WTC11 (cell line): ENCODE measurements around the gene RASA4B. TPM values are rescaled to one million over a fixed set of nuclear protein-coding genes. Genes with fewer than 3 reads are reported as not detected.

Experiments
- ATAC-seq: fragments of 200-7000 bp; cut with Tn5 transposase; 2 replicates; pipeline ENCODE4 v1.10.0; 2021; ENCODE audit warnings: mild to moderate bottlenecking, moderate library complexity
- CTCF ChIA-PET: fragments of 300-600 bp; sonication (Branson Sonifier 250); formaldehyde crosslinking; loops from one replicate; lab custom pipeline; 2021; ENCODE audit warnings: antibody characterized with exemption; lab: Charles Lee
- POLR2A ChIA-PET: fragments of 350-600 bp; sonication (Branson Sonifier 250); formaldehyde crosslinking; loops from one replicate; lab custom pipeline; 2021; ENCODE audit warnings: antibody characterized with exemption; lab: Charles Lee
- DNase-seq: peaks from one replicate; pipeline ENCODE4 v3.0.0; 2021; ENCODE audit warnings: low spot score
- H3K27ac Mint-ChIP-seq: 2 replicates; pipeline ENCODE4 v1.8.0; 2021; ENCODE audit warnings: mixed read lengths
- H3K27me3 Mint-ChIP-seq: 2 replicates; pipeline ENCODE4 v1.8.0; 2021; ENCODE audit warnings: low read depth, mild to moderate bottlenecking, moderate library complexity, mixed read lengths
- H3K36me3 Mint-ChIP-seq: 2 replicates; pipeline ENCODE4 v1.8.0; 2021; ENCODE audit warnings: mixed read lengths
- H3K4me1 Mint-ChIP-seq: 2 replicates; pipeline ENCODE4 v1.8.0; 2022; ENCODE audit warnings: mixed read lengths
- H3K4me3 Mint-ChIP-seq: 2 replicates; pipeline ENCODE4 v1.8.0; 2021; ENCODE audit warnings: mild to moderate bottlenecking, moderate library complexity, mixed read lengths
- H3K9me3 Mint-ChIP-seq: 2 replicates; pipeline ENCODE4 v1.8.0; 2021; ENCODE audit warnings: mixed read lengths
- ATF1 ChIP-seq: sonication (generic); formaldehyde crosslinking; IDR thresholded peaks from 2 replicates; pipeline ENCODE4 v1.8.1; 2023; ENCODE audit warnings: mild to moderate bottlenecking, moderate library complexity, missing genetic modification reagents
- CBFB ChIP-seq: sonication (generic); formaldehyde crosslinking; IDR thresholded peaks from 2 replicates; pipeline ENCODE4 v1.8.1; 2022; ENCODE audit warnings: mild to moderate bottlenecking, low read depth, missing genetic modification reagents
- CREM ChIP-seq: sonication (generic); formaldehyde crosslinking; IDR thresholded peaks from 2 replicates; pipeline ENCODE4 v1.8.1; 2022; ENCODE audit warnings: mild to moderate bottlenecking, missing genetic modification reagents, moderate library complexity
- JAZF1 ChIP-seq: fragments of 250-450 bp; sonication (Bioruptor Pico); IDR thresholded peaks from 2 replicates; pipeline ENCODE4 v1.9.0; 2021; ENCODE audit warnings: moderate library complexity, mild to moderate bottlenecking, inconsistent platforms
- MXD4 ChIP-seq: fragments of 250-450 bp; sonication (Bioruptor Pico); IDR thresholded peaks from 2 replicates; pipeline ENCODE4 v1.8.0; 2021; ENCODE audit warnings: mild to moderate bottlenecking, moderate library complexity, borderline replicate concordance
- NFATC4 ChIP-seq: fragments of 250-450 bp; sonication (Bioruptor Pico); IDR thresholded peaks from 2 replicates; pipeline ENCODE4 v1.9.0; 2021; ENCODE audit warnings: mild to moderate bottlenecking
- OVOL2 ChIP-seq: fragments of 250-450 bp; sonication (Bioruptor Pico); IDR thresholded peaks from 2 replicates; pipeline ENCODE4 v1.9.0; 2021; ENCODE audit warnings: mild to moderate bottlenecking, borderline replicate concordance
- ZNF121 ChIP-seq: sonication (generic); formaldehyde crosslinking; IDR thresholded peaks from 2 replicates; pipeline ENCODE4 v1.8.0; 2023; ENCODE audit warnings: missing genetic modification reagents
- ZNF423 ChIP-seq: fragments of 250-450 bp; sonication (Bioruptor Pico); IDR thresholded peaks from 2 replicates; pipeline ENCODE4 v2.1.2; 2022; ENCODE audit warnings: mild to moderate bottlenecking, moderate library complexity
- total RNA-seq: library from RNA; stranded (reverse); gene quantifications from 3 replicates; pipeline ENCODE4 v1.2.3, GENCODE V29; 2021
- TF ChIP-seq, protein P1 (sequence below): sonication (generic); formaldehyde crosslinking; IDR thresholded peaks from 2 replicates; pipeline ENCODE4 v1.8.0; 2023; ENCODE audit warnings: missing genetic modification reagents, mild to moderate bottlenecking, borderline replicate concordance
- TF ChIP-seq, protein P2 (sequence below): sonication (generic); formaldehyde crosslinking; IDR thresholded peaks from 2 replicates; pipeline ENCODE4 v1.8.1; 2023; ENCODE audit warnings: mild to moderate bottlenecking, missing genetic modification reagents, borderline replicate concordance
- TF ChIP-seq, protein P3 (sequence below): fragments of 250-450 bp; sonication (Bioruptor Pico); IDR thresholded peaks from 2 replicates; pipeline ENCODE4 v1.9.0; 2021; ENCODE audit warnings: moderate library complexity, mild to moderate bottlenecking, inconsistent platforms, borderline replicate concordance
- TF ChIP-seq, protein P4 (sequence below): sonication (generic); formaldehyde crosslinking; IDR thresholded peaks from 2 replicates; pipeline ENCODE4 v1.8.1; 2023; ENCODE audit warnings: mild to moderate bottlenecking, missing genetic modification reagents, moderate library complexity

The RASA4B gene
- total RNA-seq, 1 experiment from 2014 or later: 3.9 TPM

DNA sequence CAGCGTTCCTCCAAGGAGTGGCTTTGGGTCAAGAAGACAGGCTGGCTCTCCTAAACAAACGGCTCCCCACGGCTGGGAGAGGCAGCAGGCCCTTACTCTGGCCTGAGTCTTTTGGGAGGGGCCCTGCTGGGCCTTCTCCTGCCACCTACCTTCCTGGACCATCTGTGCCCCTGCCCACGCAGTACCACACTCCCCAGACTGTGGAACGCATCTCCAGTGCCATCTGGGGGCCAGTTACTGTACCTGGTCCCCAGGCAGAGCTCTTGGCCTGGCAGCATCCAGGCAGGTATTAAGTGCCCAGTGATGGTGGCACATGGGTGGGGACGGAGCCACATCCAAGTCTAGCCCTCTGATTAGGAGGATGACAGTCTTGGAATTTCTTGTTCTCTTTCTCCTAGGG is 67.3 kb downstream of the RASA4B start:
- CTCF ChIA-PET: interaction anchor here (0.9 to 2.6 kb wide), 5 partner anchors 8 to 170 kb away, joined by 3 to 13 read pairs (median 4); partner anchors contain the start of gene PRKRIP1
- peaks cover 9% of the 10 kb centered on the region for H3K4me1 Mint-ChIP-seq
- ATAC-seq: peak; percentile 11; the same call in 1 of the 2 replicates
- TF ChIP-seq, protein P1, sequence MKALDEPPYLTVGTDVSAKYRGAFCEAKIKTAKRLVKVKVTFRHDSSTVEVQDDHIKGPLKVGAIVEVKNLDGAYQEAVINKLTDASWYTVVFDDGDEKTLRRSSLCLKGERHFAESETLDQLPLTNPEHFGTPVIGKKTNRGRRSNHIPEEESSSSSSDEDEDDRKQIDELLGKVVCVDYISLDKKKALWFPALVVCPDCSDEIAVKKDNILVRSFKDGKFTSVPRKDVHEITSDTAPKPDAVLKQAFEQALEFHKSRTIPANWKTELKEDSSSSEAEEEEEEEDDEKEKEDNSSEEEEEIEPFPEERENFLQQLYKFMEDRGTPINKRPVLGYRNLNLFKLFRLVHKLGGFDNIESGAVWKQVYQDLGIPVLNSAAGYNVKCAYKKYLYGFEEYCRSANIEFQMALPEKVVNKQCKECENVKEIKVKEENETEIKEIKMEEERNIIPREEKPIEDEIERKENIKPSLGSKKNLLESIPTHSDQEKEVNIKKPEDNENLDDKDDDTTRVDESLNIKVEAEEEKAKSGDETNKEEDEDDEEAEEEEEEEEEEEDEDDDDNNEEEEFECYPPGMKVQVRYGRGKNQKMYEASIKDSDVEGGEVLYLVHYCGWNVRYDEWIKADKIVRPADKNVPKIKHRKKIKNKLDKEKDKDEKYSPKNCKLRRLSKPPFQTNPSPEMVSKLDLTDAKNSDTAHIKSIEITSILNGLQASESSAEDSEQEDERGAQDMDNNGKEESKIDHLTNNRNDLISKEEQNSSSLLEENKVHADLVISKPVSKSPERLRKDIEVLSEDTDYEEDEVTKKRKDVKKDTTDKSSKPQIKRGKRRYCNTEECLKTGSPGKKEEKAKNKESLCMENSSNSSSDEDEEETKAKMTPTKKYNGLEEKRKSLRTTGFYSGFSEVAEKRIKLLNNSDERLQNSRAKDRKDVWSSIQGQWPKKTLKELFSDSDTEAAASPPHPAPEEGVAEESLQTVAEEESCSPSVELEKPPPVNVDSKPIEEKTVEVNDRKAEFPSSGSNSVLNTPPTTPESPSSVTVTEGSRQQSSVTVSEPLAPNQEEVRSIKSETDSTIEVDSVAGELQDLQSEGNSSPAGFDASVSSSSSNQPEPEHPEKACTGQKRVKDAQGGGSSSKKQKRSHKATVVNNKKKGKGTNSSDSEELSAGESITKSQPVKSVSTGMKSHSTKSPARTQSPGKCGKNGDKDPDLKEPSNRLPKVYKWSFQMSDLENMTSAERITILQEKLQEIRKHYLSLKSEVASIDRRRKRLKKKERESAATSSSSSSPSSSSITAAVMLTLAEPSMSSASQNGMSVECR (CRISPR knock-in tag): no peak
- TF ChIP-seq ATF1 (CRISPR knock-in tag) (no peak), ZNF423 (no peak)
- peak overlapping the region; percentile 68 for H3K27ac Mint-ChIP-seq
- peaks cover under 1% of the 10 kb centered on the region for H3K36me3 Mint-ChIP-seq
- POLR2A ChIA-PET: interaction anchor here (0.5 kb wide), 1 partner anchor 15 kb away, joined by 3 read pairs; no protein-coding TSS in a partner anchor
- H3K9me3 Mint-ChIP-seq: no peaks in the 10 kb centered on the region
- DNase-seq: no peak
- no peak overlapping the region for H3K4me3 Mint-ChIP-seq
- no peaks in the 10 kb centered on the region for H3K27me3 Mint-ChIP-seq

DNA sequence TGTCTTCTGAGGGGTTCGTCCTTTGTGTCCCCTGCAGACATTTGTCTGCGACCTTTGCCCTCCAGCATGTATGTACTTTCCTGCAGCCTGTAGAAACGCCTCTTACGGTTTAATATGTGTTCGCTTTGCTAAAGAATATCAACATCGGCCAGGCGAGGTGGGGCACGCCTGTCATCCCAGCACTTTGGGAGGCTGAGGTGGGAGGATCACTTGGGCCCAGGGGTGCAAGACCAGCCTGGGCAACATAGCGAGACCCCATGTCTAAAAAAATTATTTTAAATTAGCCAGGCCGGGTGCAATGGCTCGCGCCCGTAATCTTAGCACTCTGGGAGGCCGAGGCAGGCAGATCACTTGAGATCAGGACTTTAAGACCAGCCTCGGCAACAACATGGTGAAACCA is 68.4 kb downstream of the RASA4B start:
- POLR2A ChIA-PET: no interaction called here
- no peak for ATAC-seq
- H3K27ac Mint-ChIP-seq: no peak overlapping the region
- H3K4me3 Mint-ChIP-seq: no peak overlapping the region
- H3K9me3 Mint-ChIP-seq: no peaks in the 10 kb centered on the region
- TF ChIP-seq ZNF121 (CRISPR knock-in tag) (peak; percentile 68; the same call in 1 of the 2 replicates), CREM (no peak)
- DNase-seq: no peak
- peaks cover 9% of the 10 kb centered on the region for H3K4me1 Mint-ChIP-seq
- H3K36me3 Mint-ChIP-seq: peaks cover 4% of the 10 kb centered on the region
- CTCF ChIA-PET: interaction anchor here (0.9 to 1.5 kb wide), 3 partner anchors 14 to 37 kb away, joined by 3 to 8 read pairs (median 7); no protein-coding TSS in a partner anchor
- H3K27me3 Mint-ChIP-seq: no peaks in the 10 kb centered on the region

DNA sequence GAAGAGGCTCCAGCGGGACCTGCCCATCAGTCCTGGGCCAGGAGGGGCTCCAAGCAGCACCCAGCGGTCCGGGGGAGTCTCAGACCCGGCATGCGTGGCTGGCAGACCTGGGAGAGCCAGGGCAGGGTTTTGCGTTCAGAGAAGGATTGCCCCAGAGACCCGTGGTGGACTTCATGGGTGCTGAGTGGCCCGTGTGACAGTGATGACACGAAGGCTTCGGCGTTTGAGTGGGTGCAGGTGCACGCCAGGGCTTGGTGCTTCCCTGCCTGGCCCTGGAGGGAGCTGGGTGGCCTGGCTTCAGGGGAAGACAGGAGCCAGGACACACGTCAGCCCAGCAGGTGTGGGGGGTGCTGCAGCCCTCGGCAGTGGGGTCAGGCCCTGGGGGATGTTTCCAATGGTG is 70.3 kb downstream of the RASA4B start:
- Mint-ChIP-seq H3K36me3 (peaks cover 4% of the 10 kb centered on the region), H3K27ac (no peak overlapping the region), H3K27me3 (no peaks in the 10 kb centered on the region), H3K4me1 (peaks cover 10% of the 10 kb centered on the region), H3K4me3 (no peak overlapping the region), H3K9me3 (no peaks in the 10 kb centered on the region)
- ChIA-PET CTCF (no interaction called here), POLR2A (no interaction called here)
- ATAC-seq (no peak), DNase-seq (no peak)
- TF ChIP-seq OVOL2 (CRISPR knock-in tag): no peak
- TF ChIP-seq, protein P2, sequence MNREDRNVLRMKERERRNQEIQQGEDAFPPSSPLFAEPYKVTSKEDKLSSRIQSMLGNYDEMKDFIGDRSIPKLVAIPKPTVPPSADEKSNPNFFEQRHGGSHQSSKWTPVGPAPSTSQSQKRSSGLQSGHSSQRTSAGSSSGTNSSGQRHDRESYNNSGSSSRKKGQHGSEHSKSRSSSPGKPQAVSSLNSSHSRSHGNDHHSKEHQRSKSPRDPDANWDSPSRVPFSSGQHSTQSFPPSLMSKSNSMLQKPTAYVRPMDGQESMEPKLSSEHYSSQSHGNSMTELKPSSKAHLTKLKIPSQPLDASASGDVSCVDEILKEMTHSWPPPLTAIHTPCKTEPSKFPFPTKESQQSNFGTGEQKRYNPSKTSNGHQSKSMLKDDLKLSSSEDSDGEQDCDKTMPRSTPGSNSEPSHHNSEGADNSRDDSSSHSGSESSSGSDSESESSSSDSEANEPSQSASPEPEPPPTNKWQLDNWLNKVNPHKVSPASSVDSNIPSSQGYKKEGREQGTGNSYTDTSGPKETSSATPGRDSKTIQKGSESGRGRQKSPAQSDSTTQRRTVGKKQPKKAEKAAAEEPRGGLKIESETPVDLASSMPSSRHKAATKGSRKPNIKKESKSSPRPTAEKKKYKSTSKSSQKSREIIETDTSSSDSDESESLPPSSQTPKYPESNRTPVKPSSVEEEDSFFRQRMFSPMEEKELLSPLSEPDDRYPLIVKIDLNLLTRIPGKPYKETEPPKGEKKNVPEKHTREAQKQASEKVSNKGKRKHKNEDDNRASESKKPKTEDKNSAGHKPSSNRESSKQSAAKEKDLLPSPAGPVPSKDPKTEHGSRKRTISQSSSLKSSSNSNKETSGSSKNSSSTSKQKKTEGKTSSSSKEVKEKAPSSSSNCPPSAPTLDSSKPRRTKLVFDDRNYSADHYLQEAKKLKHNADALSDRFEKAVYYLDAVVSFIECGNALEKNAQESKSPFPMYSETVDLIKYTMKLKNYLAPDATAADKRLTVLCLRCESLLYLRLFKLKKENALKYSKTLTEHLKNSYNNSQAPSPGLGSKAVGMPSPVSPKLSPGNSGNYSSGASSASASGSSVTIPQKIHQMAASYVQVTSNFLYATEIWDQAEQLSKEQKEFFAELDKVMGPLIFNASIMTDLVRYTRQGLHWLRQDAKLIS (CRISPR knock-in tag): no peak
- TF ChIP-seq NFATC4 (CRISPR knock-in tag): no peak
- TF ChIP-seq, protein P3, sequence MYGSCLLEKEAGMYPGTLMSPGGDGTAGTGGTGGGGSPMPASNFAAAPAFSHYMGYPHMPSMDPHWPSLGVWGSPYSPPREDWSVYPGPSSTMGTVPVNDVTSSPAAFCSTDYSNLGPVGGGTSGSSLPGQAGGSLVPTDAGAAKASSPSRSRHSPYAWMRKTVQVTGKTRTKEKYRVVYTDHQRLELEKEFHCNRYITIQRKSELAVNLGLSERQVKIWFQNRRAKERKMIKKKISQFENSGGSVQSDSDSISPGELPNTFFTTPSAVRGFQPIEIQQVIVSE (CRISPR knock-in tag): no peak
- no peak for TF ChIP-seq ZNF423
- TF ChIP-seq, protein P4, sequence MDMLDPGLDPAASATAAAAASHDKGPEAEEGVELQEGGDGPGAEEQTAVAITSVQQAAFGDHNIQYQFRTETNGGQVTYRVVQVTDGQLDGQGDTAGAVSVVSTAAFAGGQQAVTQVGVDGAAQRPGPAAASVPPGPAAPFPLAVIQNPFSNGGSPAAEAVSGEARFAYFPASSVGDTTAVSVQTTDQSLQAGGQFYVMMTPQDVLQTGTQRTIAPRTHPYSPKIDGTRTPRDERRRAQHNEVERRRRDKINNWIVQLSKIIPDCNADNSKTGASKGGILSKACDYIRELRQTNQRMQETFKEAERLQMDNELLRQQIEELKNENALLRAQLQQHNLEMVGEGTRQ: no peak
- TF ChIP-seq ATF1 (CRISPR knock-in tag): no peak
- TF ChIP-seq JAZF1 (CRISPR knock-in tag): no peak
- no peak for TF ChIP-seq MXD4 (CRISPR knock-in tag)
- TF ChIP-seq CBFB (CRISPR knock-in tag): no peak
